Upper lobe of left lung (tissue), 4 donors: ENCODE measurements around the gene FRMD5.
"Not testable (repeated sequence)": the region's sequence is repeated elsewhere in the genome, so short reads cannot be mapped to it uniquely, and the experiment has no call there.

ENCODE experiments used
- CTCF ChIP-seq, 6 experiments: fragments of 450-650 bp in 4 of 6; fragments of 200-600 bp in 2 of 6; sonication (generic) in 2 of 6; IDR thresholded peaks; one replicate each; pipeline ENCODE4 v1.5.1; 2016 to 2019; ENCODE audit warnings: antibody characterized with exemption in 6 of 6
- EP300 ChIP-seq, 4 donors: sonication (generic); formaldehyde crosslinking; IDR thresholded peaks; one replicate each; pipeline ENCODE4 v1.5.1; 2017; ENCODE audit warnings: antibody characterized with exemption in 4 of 4, control low read depth in 2 of 4

GRCh38 chr15:43832485-43832884 is 362.6 kb downstream of the FRMD5 start:
- not testable (repeated sequence) for TF ChIP-seq CTCF, EP300 (IDR thresholded peaks at IDR 0.05)
